Gastroesophageal sphincter (tissue), 3 donors: ENCODE data around the gene IL1RAP.

Experiments used
- CTCF ChIP-seq, 4 experiments: fragments of 200-600 bp in 2 of 4; fragments of 450-650 bp in 2 of 4; sonication (generic) in 1 of 4; IDR thresholded peaks; one replicate each; pipeline ENCODE4 v1.5.1; 2017 to 2019; ENCODE audit warnings: antibody characterized with exemption in 4 of 4, mild to moderate bottlenecking in 2 of 4, moderate library complexity in 2 of 4
- EP300 ChIP-seq: sonication (generic); formaldehyde crosslinking; IDR thresholded peaks from one replicate; pipeline ENCODE4 v1.6.1; 2017; ENCODE audit warnings: antibody characterized with exemption, mild to moderate bottlenecking

- TF ChIP-seq CTCF (IDR thresholded peaks at IDR 0.05), result no peak
- no peak for TF ChIP-seq EP300
Observed at GRCh38 chr3:190534386-190534785, 20.5 kb downstream of the IL1RAP start.
